ENCODE results near the gene BCORL1. TPM values are rescaled to one million over a fixed set of nuclear protein-coding genes. Genes with fewer than 3 reads are reported as not detected.

The BCORL1 gene
- 1.9 and 3.3 TPM in 2 replicates for total RNA-seq

DNA sequence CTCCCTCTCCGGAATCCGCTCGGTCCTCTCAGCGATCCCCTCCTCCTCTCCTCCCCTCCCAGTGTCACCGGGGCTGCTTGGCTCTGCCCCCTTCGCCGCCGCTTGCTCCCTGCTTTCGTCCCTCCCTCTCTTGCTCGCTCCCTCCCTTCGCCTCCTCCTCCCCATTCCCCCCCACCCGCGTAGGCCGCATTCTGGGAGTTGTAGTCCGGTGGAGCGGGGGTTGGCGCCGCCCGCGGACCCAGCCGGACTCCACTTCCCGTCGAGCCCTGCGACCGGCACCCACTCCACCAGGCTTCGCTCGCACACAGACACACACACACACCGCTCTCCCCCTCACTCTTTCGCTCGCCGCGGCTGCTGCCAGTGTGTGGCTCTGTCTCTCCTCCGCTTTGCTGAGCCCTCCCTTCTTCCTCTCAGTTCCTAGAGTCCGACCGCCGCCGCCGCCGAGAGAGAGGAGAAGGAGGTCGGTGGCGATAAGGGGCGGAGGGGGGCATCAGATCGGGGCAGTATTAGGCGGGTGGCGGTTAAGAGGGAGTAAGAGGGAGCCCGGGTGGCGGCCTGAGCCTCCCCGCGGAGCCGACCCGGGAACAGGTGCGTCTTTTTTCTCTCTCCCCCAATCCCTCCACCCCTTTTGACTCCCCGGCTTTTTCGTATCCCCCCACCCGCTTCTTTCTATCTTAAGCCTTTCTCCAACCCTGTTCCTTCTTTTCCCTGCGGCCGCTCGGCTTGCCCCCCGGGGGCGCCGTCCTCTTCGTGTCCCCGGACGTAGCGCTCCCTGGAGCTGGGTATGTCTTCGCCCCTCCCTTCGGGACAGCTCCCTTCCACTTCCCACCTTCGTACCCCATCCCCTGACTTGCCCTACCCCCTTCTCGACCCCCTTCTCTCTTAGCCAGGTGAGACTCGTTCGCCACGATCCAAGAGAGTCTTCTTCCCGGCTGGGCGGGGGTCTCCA, at the start of gene BCORL1:
Gene BCORL1, plus strand, starts transcription at position 336 of the 952 bp plus-strand sequence. CDS start 22,597 bp downstream, outside the sequence.

Other genes with a start within 250 kb of the BCORL1 start
- 2.5 and 4.8 TPM in 2 replicates for gene XPNPEP2, start 243.7 kb upstream of the BCORL1 start, total RNA-seq
- not detected in 2 replicates for gene SASH3, start 202.7 kb upstream of the BCORL1 start, total RNA-seq
- 14.9 and 15.1 TPM in 2 replicates for gene ZDHHC9, start 138.7 kb upstream of the BCORL1 start, total RNA-seq
- 11.4 and 15.6 TPM in 2 replicates for gene UTP14A, start 76.5 kb upstream of the BCORL1 start, total RNA-seq
- gene ELF4, start 127.9 kb downstream of the BCORL1 start, total RNA-seq: 6.1 and 7.8 TPM in 2 replicates
- gene AIFM1, start 183.2 kb downstream of the BCORL1 start, total RNA-seq: 18.4 and 24.1 TPM in 2 replicates
- gene RAB33A, start 189.3 kb downstream of the BCORL1 start, total RNA-seq: 2.5 and 4.4 TPM in 2 replicates